Erythroblast (primary cell): ENCODE data around the gene NRIP2.

Experiments used
- GATA1 ChIP-seq: IDR thresholded peaks from 2 replicates; pipeline ENCODE4 v1.6.1; 2011; ENCODE audit warnings: low read depth, mild to moderate bottlenecking, control low read depth, low read length, moderate library complexity
- POLR2A ChIP-seq: IDR thresholded peaks from 2 replicates; pipeline ENCODE4 v1.6.1; 2011; ENCODE audit warnings: mild to moderate bottlenecking, low read length

DNA sequence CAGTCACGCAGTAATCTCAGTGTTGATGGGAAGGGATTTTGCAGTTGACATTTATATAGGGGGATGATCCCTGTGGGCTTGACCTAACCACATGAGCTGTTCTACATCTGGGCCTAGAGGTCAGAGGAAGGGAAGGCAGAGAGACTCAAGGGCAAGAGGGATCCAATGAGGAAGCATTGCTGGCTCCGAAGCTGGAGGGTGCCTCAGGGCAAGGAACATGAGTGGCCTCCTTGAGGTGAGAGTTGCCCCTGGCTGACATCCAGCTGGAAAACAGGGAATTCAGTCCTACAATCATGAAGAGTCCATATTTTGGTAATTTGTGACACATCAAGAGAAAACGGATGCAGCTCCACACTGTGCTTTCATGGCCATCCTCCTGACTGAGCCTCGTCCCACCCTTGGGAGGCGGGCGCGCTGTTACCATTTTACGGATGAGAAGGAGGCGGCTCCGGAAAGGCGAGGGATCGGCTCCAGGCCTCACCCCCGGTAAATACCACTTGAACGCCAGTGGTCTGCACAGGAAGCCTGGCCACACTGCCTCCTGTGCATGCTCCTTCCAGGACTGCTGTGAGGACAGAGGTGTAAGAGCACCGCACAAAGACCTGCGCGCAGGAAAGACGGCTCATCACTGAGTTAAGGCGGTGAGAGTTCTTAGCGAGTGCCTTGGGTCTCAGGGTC is 58.6 kb downstream of the NRIP2 start:
- no peak for TF ChIP-seq POLR2A
- TF ChIP-seq GATA1 = no peak
